B cell (primary cell): ENCODE data around the gene TMEM234. TPM values are rescaled to one million over a fixed set of nuclear protein-coding genes. Genes with fewer than 3 reads are reported as not detected.

Experiments used
- ATAC-seq: fragments of 200-7000 bp; cut with Tn5 transposase; one replicate; pipeline ENCODE4 v1.10.0; 2021; ENCODE audit warnings: low read depth, mild to moderate bottlenecking, moderate number of reproducible peaks, moderate library complexity
- CTCF ChIA-PET: fragments of 350-600 bp; sonication (Branson Sonifier 250); formaldehyde crosslinking; loops from one replicate; lab custom pipeline; 2021; ENCODE audit warnings: antibody characterized with exemption, inconsistent platforms; lab: Charles Lee
- POLR2A ChIA-PET: fragments of 350-600 bp; sonication (Branson Sonifier 250); formaldehyde crosslinking; loops from one replicate; lab custom pipeline; 2021; ENCODE audit warnings: antibody characterized with exemption; lab: Charles Lee
- DNase-seq: peaks from one replicate; pipeline ENCODE4 v3.0.0; 2013
- H2AFZ ChIP-seq: 2 replicates; pipeline ENCODE4 v1.6.1; 2012; ENCODE audit warnings: mild to moderate bottlenecking, low read depth, low read length; ENCODE audit not compliant: insufficient read depth, poor library complexity, severe bottlenecking
- H3K27ac ChIP-seq, 2 donors: 1 replicate in 1 of 2; 2 replicates in 1 of 2; pipeline ENCODE4 v1.5.1; 2012 to 2013; ENCODE audit warnings: low read length in 2 of 2, mild to moderate bottlenecking in 2 of 2, moderate library complexity in 1 of 2
- H3K27me3 ChIP-seq, 4 experiments: fragments of 200-600 bp in 1 of 4; sonication (generic) in 1 of 4; replicated peaks in 1 of 4; 1 replicate in 2 of 4; 2 replicates in 2 of 4; pipeline versions ENCODE4 v1.6.1 to v1.7.0; 2013 to 2016; ENCODE audit warnings: low read length in 3 of 4, mild to moderate bottlenecking in 2 of 4, mixed read lengths in 1 of 4, moderate library complexity in 1 of 4; ENCODE audit not compliant: insufficient read depth in 4 of 4, control insufficient read depth in 3 of 4; ENCODE audit errors: control extremely low read depth in 1 of 4
- H3K36me3 ChIP-seq, 2 experiments: replicated peaks in 1 of 2; 1 replicate in 1 of 2; 2 replicates in 1 of 2; pipeline versions ENCODE4 v1.6.1 to v1.7.1; 2013; ENCODE audit warnings: low read length in 1 of 2; ENCODE audit not compliant: insufficient read depth in 2 of 2, control insufficient read depth in 1 of 2; ENCODE audit errors: control extremely low read depth in 1 of 2, extremely low read depth in 1 of 2
- H3K4me1 ChIP-seq, 2 donors: fragments of 200-600 bp in 1 of 2; sonication (generic) in 1 of 2; 1 replicate in 1 of 2; 2 replicates in 1 of 2; pipeline versions ENCODE4 v1.5.1 to v1.6.1; 2013 to 2017; ENCODE audit warnings: low read length in 2 of 2; ENCODE audit not compliant: control insufficient read depth in 2 of 2, insufficient read depth in 2 of 2
- H3K4me2 ChIP-seq: replicated peaks from 2 replicates; pipeline ENCODE3; 2012; ENCODE audit warnings: mild to moderate bottlenecking, low read depth, low read length; ENCODE audit not compliant: poor library complexity, severe bottlenecking
- H3K4me3 ChIP-seq, 5 experiments: fragments of 200-600 bp in 1 of 5; sonication (generic) in 1 of 5; 1 replicate in 3 of 5; 2 replicates in 2 of 5; pipeline versions ENCODE4 v1.5.1 to v1.7.0; 2011 to 2016; ENCODE audit warnings: low read length in 4 of 5, mild to moderate bottlenecking in 4 of 5, low read depth in 2 of 5, control low read depth in 1 of 5, moderate library complexity in 1 of 5; ENCODE audit not compliant: insufficient read depth in 1 of 5; ENCODE audit errors: control extremely low read depth in 1 of 5, extremely low read depth in 1 of 5
- H3K79me2 ChIP-seq: fragments of 200-600 bp; sonication (generic); one replicate; pipeline ENCODE4 v1.6.0; 2016; ENCODE audit warnings: low read length; ENCODE audit not compliant: control insufficient read depth, insufficient read depth
- H3K9ac ChIP-seq: fragments of 200-600 bp; sonication (generic); 2 replicates; pipeline ENCODE4 v1.6.1; 2017; ENCODE audit warnings: mild to moderate bottlenecking, low read length, moderate library complexity
- H3K9me3 ChIP-seq, 3 donors: one replicate each; pipeline versions ENCODE4 v1.6.1 to v1.7.1; 2013; ENCODE audit warnings: low read length in 2 of 3; ENCODE audit not compliant: control insufficient read depth in 2 of 3, insufficient read depth in 1 of 3; ENCODE audit errors: control extremely low read depth in 1 of 3
- H4K20me1 ChIP-seq: 2 replicates; pipeline ENCODE4 v1.6.0; 2012; ENCODE audit warnings: mild to moderate bottlenecking, low read length; ENCODE audit not compliant: insufficient read depth, control insufficient read depth, poor library complexity, severe bottlenecking
- H3K27ac Mint-ChIP-seq: one replicate; pipeline ENCODE4 v1.8.0; 2021; ENCODE audit warnings: mixed read lengths
- H3K27me3 Mint-ChIP-seq: one replicate; pipeline ENCODE4 v1.8.0; 2021; ENCODE audit warnings: mixed read lengths
- H3K4me1 Mint-ChIP-seq: one replicate; pipeline ENCODE4 v1.8.0; 2021; ENCODE audit warnings: mixed read lengths
- H3K4me3 Mint-ChIP-seq: one replicate; pipeline ENCODE4 v1.8.0; 2021; ENCODE audit warnings: mixed read lengths
- H3K9me3 Mint-ChIP-seq: one replicate; pipeline ENCODE4 v1.8.0; 2022; ENCODE audit warnings: mixed read lengths; ENCODE audit not compliant: insufficient read depth
- CTCF ChIP-seq: fragments of 200-600 bp; IDR thresholded peaks from one replicate; pipeline ENCODE4 v1.8.0; 2022; ENCODE audit warnings: antibody characterized with exemption, mild to moderate bottlenecking
- EZH2 ChIP-seq: IDR thresholded peaks from 2 replicates; pipeline ENCODE4 v1.6.1; 2012; ENCODE audit warnings: borderline replicate concordance, low read depth, mild to moderate bottlenecking, moderate library complexity, low read length; ENCODE audit not compliant: insufficient read depth, poor library complexity, severe bottlenecking
- WGBS: methylation state at CpG from one replicate; pipeline ENCODE4 v1.1.5; 2013; ENCODE audit warnings: missing lambda C conversion rate; ENCODE audit not compliant: insufficient coverage; 5-methylcytosine and 5-hydroxymethylcytosine counted together
- intact Hi-C: fragments of 100-400 bp; cut with micrococcal nuclease; formaldehyde crosslinking; loops from one replicate; pipeline ENCODE4 v1.10.0; 2022
- polyA plus RNA-seq: library from polyadenylated mRNA; depleted of rRNA; stranded (reverse); fragments of >200 nt; gene quantifications from 2 replicates; pipeline ENCODE4 v1.2.3, GENCODE V29; 2012
- total RNA-seq, 2 donors: library from RNA; stranded (reverse); fragments of 120-200 nt in 1 of 2; gene quantifications; 1 replicate in 1 of 2; 2 replicates in 1 of 2; pipeline versions ENCODE4 v1.2.3 to v1.2.4, GENCODE V29; 2013 to 2022

The TMEM234 gene
- total and polyA plus RNA-seq, 2 donors (not counting 1 experiment from before 2014, with no cell fraction given), result 22.0 to 60.8 TPM

GRCh38 chr1:32199043-32199716, 23.0 kb downstream of the TMEM234 start:
- Histone ChIP-seq H3K4me2 (no peak overlapping the region), H3K4me3 (no peak overlapping the region), H3K27ac (peak overlapping the region in 1 of 2 donors; percentile 88), H4K20me1 (no peaks in the 10 kb centered on the region), H3K4me1 (peaks cover 12 to 29% of the 10 kb centered on the region in 2 donors), H3K9ac (no peak overlapping the region), H3K9me3 (no peaks in the 10 kb centered on the region), H3K36me3 (peaks cover 2 to 28% of the 10 kb centered on the region in 2 experiments), H2AFZ (no peak overlapping the region), H3K27me3 (no peaks in the 10 kb centered on the region), H3K79me2 (no peaks in the 10 kb centered on the region)
- Mint-ChIP-seq H3K9me3 (no peaks in the 10 kb centered on the region), H3K4me1 (peaks cover 24% of the 10 kb centered on the region), H3K4me3 (no peak overlapping the region), H3K27ac (no peak overlapping the region), H3K27me3 (no peaks in the 10 kb centered on the region)
- WGBS, result 95% methylated on average over 2 of the region's 4 CpGs
- CTCF ChIA-PET, result interaction anchor here (1.0 to 3.9 kb wide), 3 partner anchors 17 to 39 kb away, joined by 3 to 20 read pairs (median 3); partner anchors contain the start of gene TXLNA
- DNase-seq, result no peak
- no peak for ATAC-seq
- TF ChIP-seq CTCF (no peak), EZH2 (no peak)
- intact Hi-C loops, result no loop called here
- POLR2A ChIA-PET, result interaction anchor here (1.2 kb wide), 1 partner anchor 91 kb away, joined by 4 read pairs; the partner anchor contains the start of gene KPNA6
